NK-92 (cell line): ENCODE measurements around the gene RAMP1.

Experiments
- DNase-seq: peaks from one replicate; lab custom pipeline; 2025; ENCODE audit not compliant: unreplicated experiment; lab: John Stamatoyannopoulos, UW

Gene RAMP1

DNA sequence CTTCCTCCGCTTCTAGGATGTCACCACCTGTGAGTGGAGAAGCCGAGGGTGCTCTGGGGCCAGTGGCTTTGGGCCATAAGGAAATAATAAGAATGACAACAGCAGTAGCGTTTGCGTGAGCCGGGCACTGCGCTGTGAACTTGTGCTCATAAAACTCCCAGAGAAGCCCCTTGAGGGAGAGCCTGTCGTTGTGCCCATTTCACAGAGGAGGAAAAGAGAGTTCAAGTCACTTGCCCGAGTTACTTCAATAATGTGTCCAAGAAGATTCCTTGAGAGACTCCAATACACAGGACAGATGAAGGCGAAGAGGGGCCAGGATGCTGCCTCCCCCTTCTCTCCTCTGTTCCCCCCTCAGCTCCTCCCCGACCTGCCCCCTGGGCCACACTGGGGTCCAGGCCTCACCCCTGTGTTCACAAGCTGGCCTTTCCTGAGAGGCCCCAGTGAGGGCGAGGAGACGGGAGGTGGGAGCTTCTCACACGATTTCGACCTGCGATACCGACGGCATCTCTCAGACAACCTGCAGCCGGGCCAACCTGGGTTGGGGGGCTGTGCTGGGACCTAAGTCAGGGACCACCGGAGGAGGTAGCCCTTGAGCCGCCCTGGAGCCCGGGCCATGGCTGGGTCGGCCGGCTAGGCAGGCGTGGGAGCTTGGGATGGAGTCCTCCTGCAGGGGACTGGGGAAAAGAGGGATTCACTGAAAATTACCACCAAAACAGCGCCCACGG lies 53.9 kb downstream of the RAMP1 start:
- DNase-seq: no peak

- no peak for DNase-seq
Measured at GRCh38 chr2:237915576-237915975, 56.2 kb downstream of the RAMP1 start.

GRCh38 chr2:237916296-237916695 lies 56.9 kb downstream of the RAMP1 start:
- DNase-seq: no peak

DNA sequence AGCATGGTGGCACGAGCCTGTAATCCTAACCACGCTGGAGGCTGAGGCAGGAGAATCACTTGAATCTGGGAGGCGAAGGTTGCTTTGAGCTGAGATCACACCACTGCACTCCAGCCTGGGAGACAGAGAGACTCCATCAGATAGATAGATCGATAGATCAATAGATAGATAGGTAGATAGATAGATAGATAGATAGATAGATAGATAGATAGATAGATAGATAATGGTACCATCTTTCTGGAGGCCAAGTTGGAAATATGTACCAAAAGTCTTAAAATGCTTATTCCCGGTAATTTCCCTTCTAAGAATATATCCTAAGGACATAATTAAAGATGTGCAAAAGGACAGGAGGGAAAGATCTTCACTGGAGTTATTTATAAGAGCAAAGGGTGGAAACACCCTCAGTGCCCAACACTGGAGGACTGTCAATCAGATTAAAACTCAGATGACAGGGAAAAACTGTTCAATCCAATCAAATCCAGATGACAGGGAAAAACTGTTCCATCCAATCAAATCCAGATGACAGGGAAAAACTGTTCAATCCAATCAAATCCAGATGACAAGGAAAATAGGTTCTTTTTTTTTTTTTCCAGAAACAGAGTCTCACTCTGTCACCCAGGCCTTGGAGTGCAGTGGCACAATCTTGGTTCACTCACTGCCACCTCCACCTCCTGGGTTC lies 58.4 kb downstream of the RAMP1 start:
- no peak for DNase-seq

DNA sequence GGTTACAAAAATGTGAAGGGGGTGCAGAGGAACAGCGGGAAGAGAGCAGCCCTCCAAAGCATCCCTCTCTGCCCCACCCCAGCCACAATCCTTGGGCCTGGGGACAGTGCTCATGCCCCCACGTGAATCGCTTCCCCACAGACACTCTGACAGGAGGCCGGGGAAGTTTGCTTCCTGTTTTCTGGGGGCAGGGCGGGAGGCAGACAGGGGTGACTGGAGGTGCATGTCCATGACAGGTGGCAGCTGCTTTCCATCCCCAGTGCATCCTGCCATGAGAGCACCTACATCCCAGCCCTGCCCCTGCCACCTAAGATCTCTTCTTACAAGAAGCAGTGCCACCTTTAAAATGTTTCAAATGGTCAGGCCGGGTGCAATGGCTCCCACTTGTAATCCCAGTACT lies 60.2 kb downstream of the RAMP1 start:
- DNase-seq: no peak

- DNase-seq: no peak
Measured at GRCh38 chr2:237920673-237921072, 61.2 kb downstream of the RAMP1 start.

- no peak for DNase-seq
Measured at GRCh38 chr2:237921967-237922492, 62.6 kb downstream of the RAMP1 start.

GRCh38 chr2:237922641-237923361 lies 63.4 kb downstream of the RAMP1 start:
- DNase-seq: no peak

GRCh38 chr2:237923481-237924163 lies 64.2 kb downstream of the RAMP1 start:
- no peak for DNase-seq

DNA sequence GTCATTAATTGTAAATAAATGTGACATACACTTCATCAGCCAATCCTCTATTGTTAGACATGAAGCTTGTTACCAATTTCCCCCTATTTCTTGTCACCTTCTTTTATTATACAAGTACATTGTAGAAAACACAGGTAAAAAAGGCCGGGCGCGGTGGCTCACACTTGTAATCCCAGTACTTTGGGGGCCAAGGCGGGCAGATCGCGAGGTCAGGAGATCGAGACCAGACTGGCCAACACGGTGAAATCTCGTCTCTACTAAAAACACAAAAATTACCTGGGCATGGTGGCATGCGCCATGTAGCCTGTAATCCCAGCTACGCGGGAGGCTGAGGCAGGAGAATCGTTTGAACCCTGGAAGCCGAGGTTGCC lies 64.7 kb downstream of the RAMP1 start:
- DNase-seq: no peak

- no peak for DNase-seq
Measured at GRCh38 chr2:237927135-237927534, 67.7 kb downstream of the RAMP1 start.

DNA sequence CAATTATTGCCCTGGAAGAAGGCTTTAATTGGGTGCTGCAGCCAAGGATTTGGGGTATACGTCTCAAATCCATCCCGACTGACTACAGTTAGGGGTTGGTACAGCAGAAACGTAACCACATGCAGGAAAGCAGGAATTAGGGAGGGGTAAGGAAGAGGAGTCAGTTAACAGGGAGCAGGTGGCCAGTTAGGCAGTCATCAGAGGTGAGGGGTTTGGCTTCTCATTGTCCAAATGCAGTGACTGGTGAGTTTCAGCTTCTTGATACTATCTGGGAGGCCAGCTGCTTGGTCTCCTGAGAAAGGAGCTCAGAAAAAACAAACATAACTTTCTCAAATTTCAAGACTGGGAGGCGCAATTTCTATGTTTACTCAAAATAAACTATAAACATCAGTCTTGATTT lies 68.6 kb downstream of the RAMP1 start:
- DNase-seq: no peak

GRCh38 chr2:237929979-237930378 lies 70.6 kb downstream of the RAMP1 start:
- no peak for DNase-seq

GRCh38 chr2:237931205-237931721 lies 71.8 kb downstream of the RAMP1 start:
- DNase-seq: no peak

GRCh38 chr2:237932731-237933131 lies 73.3 kb downstream of the RAMP1 start:
- no peak for DNase-seq

GRCh38 chr2:237934186-237934585 lies 74.8 kb downstream of the RAMP1 start:
- DNase-seq: no peak

- no peak for DNase-seq
Measured at GRCh38 chr2:237935740-237936452, 76.5 kb downstream of the RAMP1 start.

DNA sequence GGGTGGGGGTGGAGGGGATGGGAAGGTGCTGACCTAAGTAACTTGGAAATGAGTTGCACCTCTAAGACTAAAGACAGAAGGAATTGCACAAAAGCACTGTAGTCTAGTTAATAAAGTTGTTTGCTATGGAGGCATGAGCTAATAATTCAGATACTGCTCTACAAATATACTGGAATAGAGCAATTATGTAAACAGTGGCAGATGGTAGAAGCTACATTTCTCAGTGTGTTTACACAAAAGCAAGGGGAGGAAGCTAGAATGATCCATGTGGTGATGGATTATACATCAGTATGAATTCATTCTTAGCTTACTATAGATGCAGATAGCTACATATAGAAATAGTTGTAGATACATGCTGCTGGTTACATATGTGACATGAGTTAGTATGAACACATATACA lies 79.8 kb downstream of the RAMP1 start:
- DNase-seq: no peak

- DNase-seq: no peak
Measured at GRCh38 chr2:237940828-237941227, 81.4 kb downstream of the RAMP1 start.

- no peak for DNase-seq
Measured at GRCh38 chr2:237941239-237941638, 81.8 kb downstream of the RAMP1 start.

GRCh38 chr2:237942513-237942899 lies 83.1 kb downstream of the RAMP1 start:
- DNase-seq: no peak
